Choroid plexus epithelial cell (primary cell): Measurements from ENCODE around the gene HMGCLL1.

Source experiments
- DNase-seq: peaks from one replicate; pipeline ENCODE4 v3.0.0-alpha.2; 2010; ENCODE audit warnings: low read depth
- H3K4me3 ChIP-seq: 2 replicates; pipeline ENCODE4 v1.5.1; 2011; ENCODE audit warnings: low read depth, mild to moderate bottlenecking, control low read depth, low read length, moderate library complexity
- CTCF ChIP-seq: conservative IDR thresholded peaks from 2 replicates; pipeline ENCODE4 v1.5.1; 2011; ENCODE audit warnings: low read depth, mild to moderate bottlenecking, control low read depth, inconsistent platforms, low read length, moderate library complexity

The HMGCLL1 gene

GRCh38 chr6:55449225-55449624, 129.8 kb downstream of the HMGCLL1 start:
- peak; percentile 57 for DNase-seq
- TF ChIP-seq CTCF: peak; percentile 60
- no peak overlapping the region for H3K4me3 ChIP-seq

DNA sequence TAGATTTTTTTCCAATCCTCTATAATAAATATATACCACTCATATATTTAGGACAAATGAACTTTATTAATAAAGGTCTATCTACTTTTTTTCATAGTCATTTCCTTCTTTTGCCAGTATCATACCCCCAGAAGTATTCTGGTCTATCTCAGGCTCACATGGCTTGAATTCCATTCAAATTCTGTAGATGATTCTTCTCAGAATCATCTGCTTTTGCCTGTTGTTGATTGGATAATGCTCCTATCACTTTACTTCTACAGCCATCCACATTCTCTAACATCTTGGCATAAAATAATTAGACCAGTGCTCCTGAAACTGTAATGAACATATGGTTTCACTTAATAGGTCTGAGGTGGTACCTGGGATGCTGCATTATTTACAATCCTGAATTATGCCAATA, 130.5 kb downstream of the HMGCLL1 start:
- TF ChIP-seq CTCF: no peak
- peak; percentile 56 for DNase-seq

GRCh38 chr6:55447891-55448290, 131.1 kb downstream of the HMGCLL1 start:
- no peak for DNase-seq
- no peak for TF ChIP-seq CTCF
- no peak overlapping the region for H3K4me3 ChIP-seq

More for the DNA sequence above, 130.5 kb downstream of the HMGCLL1 start:
- no peak overlapping the region for H3K4me3 ChIP-seq

DNA sequence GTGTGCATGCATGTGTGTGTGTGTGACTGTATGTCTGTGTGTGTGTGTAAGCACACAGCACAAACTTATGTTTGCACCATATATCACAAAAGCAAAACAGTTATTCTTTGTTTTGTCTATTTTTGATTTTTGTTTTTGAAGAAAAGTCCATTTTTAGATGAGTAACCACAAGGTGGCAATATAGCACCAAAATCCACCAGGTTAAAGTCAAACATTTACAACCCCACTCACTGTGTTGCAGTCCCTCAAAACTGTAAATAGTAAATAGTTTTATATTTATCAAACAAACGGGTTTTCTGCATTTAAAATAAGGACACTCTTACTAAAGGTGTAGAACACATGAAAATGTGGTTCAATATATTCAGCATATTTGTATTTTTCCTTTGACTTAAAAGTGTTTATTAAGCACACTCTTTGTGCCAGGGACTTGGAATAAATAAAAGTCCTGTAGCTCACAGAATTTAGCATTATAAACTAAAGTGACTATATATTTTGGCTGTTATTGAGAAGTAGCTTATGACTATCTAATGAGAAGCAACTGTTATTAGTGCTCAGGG, 133.3 kb downstream of the HMGCLL1 start:
- no peak overlapping the region for H3K4me3 ChIP-seq
- DNase-seq: peak; percentile 69
- peak; percentile 59 for TF ChIP-seq CTCF

DNA sequence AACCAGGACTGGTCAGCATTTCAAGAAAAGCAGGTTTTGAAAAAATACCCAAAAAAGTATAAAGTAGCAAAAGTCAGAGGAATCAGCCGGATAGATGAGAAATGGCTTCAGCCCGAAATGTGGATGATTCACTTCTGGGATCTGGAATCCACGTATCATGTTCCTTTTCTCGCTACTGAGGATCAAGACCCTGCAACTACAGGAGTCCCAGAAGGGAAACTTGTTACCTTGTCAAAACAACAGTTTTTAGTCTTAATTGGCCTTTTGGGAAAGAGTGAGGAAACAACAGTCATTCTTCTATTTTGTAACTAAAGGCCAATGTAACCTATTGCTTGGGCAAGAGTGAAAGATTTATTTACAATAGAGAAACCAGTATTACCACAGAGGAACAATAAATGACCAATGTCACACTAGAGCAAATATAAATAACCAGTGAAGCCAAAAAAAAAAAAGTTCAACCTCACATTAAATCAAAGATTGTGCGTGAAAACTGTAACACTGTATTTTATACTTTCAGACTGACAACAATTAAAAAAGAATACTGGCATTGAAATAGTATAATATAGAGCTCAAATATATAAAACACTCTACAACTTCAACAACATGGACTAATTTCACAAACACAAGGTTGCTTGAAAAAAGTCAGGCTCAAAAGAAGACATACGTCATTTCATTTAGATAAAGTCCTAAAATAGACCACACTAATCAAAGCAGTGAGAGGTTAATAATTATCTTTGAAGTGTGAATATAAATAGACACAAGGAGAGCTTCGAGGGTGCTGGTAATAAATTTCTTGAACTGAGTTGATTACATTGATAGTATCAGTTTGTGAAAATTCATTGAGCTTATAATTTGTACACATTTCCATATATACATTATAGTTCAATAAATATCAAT, 135.5 kb downstream of the HMGCLL1 start:
- peak; percentile 5 for DNase-seq
- no peak for TF ChIP-seq CTCF
- H3K4me3 ChIP-seq: no peak overlapping the region

- TF ChIP-seq CTCF: no peak
- no peak for DNase-seq
- no peak overlapping the region for H3K4me3 ChIP-seq
Measured at GRCh38 chr6:55438203-55438602, 140.8 kb downstream of the HMGCLL1 start.
